Panc1 (cell line): ENCODE measurements around the gene C19orf33. TPM values are rescaled to one million over a fixed set of nuclear protein-coding genes. Genes with fewer than 3 reads are reported as not detected.

Experiments used
- ATAC-seq: fragments of 200-7000 bp; cut with Tn5 transposase; 2 replicates; pipeline ENCODE4 v1.9.1; 2020; ENCODE audit warnings: mild to moderate bottlenecking, moderate library complexity
- BruUV-seq: library from RNA; stranded (reverse); fragments of 400-500 nt; replicated peaks from 2 replicates; lab custom pipeline; 2021; lab: Mats Ljungman, UMichigan
- CTCF ChIA-PET: fragments of 300-600 bp; sonication (Branson Sonifier 250); formaldehyde crosslinking; loops from one replicate; lab custom pipeline; 2022; ENCODE audit warnings: antibody characterized with exemption; lab: Charles Lee
- POLR2A ChIA-PET: fragments of 300-600 bp; sonication (Branson Sonifier 250); formaldehyde crosslinking; loops from one replicate; lab custom pipeline; 2022; ENCODE audit warnings: antibody characterized with exemption; lab: Charles Lee
- DNase-seq: peaks from one replicate; pipeline ENCODE4 v3.0.0-alpha.2; 2010; ENCODE audit warnings: low read depth, low spot score
- H3K27ac ChIP-seq: 2 replicates; pipeline ENCODE4 v1.5.1; 2011; ENCODE audit warnings: mild to moderate bottlenecking, low read length, inconsistent platforms
- H3K27me3 ChIP-seq: fragments of 200-500 bp; sonication (Bioruptor generic); 2 replicates; pipeline ENCODE4 v1.6.0; 2014; ENCODE audit warnings: low read length, inconsistent platforms; ENCODE audit not compliant: control insufficient read depth, insufficient read depth
- H3K36me3 ChIP-seq: fragments of 200-500 bp; sonication (Bioruptor generic); 2 replicates; pipeline ENCODE4 v1.5.1; 2014; ENCODE audit warnings: inconsistent platforms, mild to moderate bottlenecking, low read length, moderate library complexity; ENCODE audit not compliant: control insufficient read depth, insufficient read depth
- H3K4me1 ChIP-seq: 2 replicates; pipeline ENCODE4 v1.5.1; 2011; ENCODE audit warnings: inconsistent platforms, mild to moderate bottlenecking, low read length, moderate library complexity; ENCODE audit not compliant: control insufficient read depth, insufficient read depth
- H3K4me3 ChIP-seq, 2 experiments: 2 replicates each; pipeline ENCODE4 v1.5.1; 2011 to 2012; ENCODE audit warnings: low read depth in 2 of 2, low read length in 2 of 2, mild to moderate bottlenecking in 2 of 2, inconsistent platforms in 1 of 2, moderate library complexity in 1 of 2
- H3K9me3 ChIP-seq: fragments of 200-500 bp; sonication (Bioruptor generic); 2 replicates; pipeline ENCODE4 v1.5.1; 2014; ENCODE audit warnings: low read depth, mild to moderate bottlenecking, inconsistent platforms, low read length, moderate library complexity; ENCODE audit not compliant: control insufficient read depth, insufficient read depth
- POLR2AphosphoS5 ChIP-seq: IDR thresholded peaks from 2 replicates; pipeline ENCODE4 v1.6.1; 2012; ENCODE audit warnings: mild to moderate bottlenecking, low read depth, low read length, moderate library complexity
- SIN3A ChIP-seq: IDR thresholded peaks from 2 replicates; pipeline ENCODE4 v1.6.1; 2012; ENCODE audit warnings: low read depth, mild to moderate bottlenecking, low read length, moderate library complexity, borderline replicate concordance; ENCODE audit not compliant: insufficient read depth
- TCF7L2 ChIP-seq: IDR thresholded peaks from 2 replicates; pipeline ENCODE4 v1.6.1; 2011; ENCODE audit warnings: mild to moderate bottlenecking, low read depth, low read length, inconsistent platforms
- in situ Hi-C: cut with HindIII; loops from 2 replicates; pipeline ENCODE4 v1.10.0; 2016; ENCODE audit warnings: low sequenced_read_pairs, low pct_unique_long_range_greater_than_20kb
- intact Hi-C: fragments of 100-400 bp; cut with micrococcal nuclease; formaldehyde crosslinking; loops from one replicate; pipeline ENCODE4 v1.10.0; 2022; ENCODE audit not compliant: unreplicated experiment
- total RNA-seq: library from RNA; stranded (reverse); gene quantifications from one replicate; pipeline ENCODE4 v1.2.1, GENCODE V29; 2021; ENCODE audit not compliant: unreplicated experiment
- TF ChIP-seq, protein P1 (sequence below), 2 experiments: IDR thresholded peaks; 2 replicates each; pipeline ENCODE4 v1.6.1; 2011 to 2012; ENCODE audit warnings: low read depth in 2 of 2, control low read depth in 1 of 2, low read length in 1 of 2, mild to moderate bottlenecking in 1 of 2, moderate library complexity in 1 of 2; ENCODE audit not compliant: insufficient read depth in 1 of 2
- TF ChIP-seq, protein P2 (sequence below): fragments of 450-650 bp; IDR thresholded peaks from 2 replicates; pipeline ENCODE4 v1.5.1; 2017; ENCODE audit warnings: mild to moderate bottlenecking

The C19orf33 gene
- total RNA-seq, 1 experiment from 2014 or later = 201 TPM

DNA sequence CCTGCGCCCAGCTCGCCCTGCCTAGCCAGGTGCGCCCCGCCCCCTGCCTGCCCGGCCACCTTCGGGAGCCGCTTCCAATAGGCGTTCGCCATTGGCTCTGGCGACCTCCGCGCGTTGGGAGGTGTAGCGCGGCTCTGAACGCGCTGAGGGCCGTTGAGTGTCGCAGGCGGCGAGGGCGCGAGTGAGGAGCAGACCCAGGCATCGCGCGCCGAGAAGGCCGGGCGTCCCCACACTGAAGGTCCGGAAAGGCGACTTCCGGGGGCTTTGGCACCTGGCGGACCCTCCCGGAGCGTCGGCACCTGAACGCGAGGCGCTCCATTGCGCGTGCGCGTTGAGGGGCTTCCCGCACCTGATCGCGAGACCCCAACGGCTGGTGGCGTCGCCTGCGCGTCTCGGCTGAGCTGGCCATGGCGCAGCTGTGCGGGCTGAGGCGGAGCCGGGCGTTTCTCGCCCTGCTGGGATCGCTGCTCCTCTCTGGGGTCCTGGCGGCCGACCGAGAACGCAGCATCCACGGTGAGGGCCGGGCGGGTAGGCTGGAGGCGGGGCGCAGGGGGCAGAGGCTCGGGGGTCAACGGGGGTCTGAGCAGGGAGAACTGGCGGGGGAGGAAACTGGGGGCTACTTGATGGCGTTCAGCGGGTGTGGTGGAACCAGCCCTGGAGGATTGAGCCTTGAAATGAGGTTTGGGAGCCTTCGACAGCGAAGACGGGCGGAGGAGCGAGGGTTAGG, 39.4 kb upstream of the C19orf33 start, which contains the start of gene SPINT2:
Gene SPINT2, plus strand, starts transcription at position 88 of the 727 bp plus-strand sequence. Its CDS starts 320 bp downstream, at position 408.
- TF ChIP-seq SIN3A (no peak), TCF7L2 (no peak), POLR2AphosphoS5 (peak; percentile 42; the same call in 1 of the 2 replicates)
- TF ChIP-seq, protein P1, sequence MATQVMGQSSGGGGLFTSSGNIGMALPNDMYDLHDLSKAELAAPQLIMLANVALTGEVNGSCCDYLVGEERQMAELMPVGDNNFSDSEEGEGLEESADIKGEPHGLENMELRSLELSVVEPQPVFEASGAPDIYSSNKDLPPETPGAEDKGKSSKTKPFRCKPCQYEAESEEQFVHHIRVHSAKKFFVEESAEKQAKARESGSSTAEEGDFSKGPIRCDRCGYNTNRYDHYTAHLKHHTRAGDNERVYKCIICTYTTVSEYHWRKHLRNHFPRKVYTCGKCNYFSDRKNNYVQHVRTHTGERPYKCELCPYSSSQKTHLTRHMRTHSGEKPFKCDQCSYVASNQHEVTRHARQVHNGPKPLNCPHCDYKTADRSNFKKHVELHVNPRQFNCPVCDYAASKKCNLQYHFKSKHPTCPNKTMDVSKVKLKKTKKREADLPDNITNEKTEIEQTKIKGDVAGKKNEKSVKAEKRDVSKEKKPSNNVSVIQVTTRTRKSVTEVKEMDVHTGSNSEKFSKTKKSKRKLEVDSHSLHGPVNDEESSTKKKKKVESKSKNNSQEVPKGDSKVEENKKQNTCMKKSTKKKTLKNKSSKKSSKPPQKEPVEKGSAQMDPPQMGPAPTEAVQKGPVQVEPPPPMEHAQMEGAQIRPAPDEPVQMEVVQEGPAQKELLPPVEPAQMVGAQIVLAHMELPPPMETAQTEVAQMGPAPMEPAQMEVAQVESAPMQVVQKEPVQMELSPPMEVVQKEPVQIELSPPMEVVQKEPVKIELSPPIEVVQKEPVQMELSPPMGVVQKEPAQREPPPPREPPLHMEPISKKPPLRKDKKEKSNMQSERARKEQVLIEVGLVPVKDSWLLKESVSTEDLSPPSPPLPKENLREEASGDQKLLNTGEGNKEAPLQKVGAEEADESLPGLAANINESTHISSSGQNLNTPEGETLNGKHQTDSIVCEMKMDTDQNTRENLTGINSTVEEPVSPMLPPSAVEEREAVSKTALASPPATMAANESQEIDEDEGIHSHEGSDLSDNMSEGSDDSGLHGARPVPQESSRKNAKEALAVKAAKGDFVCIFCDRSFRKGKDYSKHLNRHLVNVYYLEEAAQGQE (IDR thresholded peaks at IDR 0.05; ENCODE audit: insufficient read depth in 1 of 2, low read depth in 2 of 2, low read length in 1 of 2) = no peak
- TF ChIP-seq, protein P2, sequence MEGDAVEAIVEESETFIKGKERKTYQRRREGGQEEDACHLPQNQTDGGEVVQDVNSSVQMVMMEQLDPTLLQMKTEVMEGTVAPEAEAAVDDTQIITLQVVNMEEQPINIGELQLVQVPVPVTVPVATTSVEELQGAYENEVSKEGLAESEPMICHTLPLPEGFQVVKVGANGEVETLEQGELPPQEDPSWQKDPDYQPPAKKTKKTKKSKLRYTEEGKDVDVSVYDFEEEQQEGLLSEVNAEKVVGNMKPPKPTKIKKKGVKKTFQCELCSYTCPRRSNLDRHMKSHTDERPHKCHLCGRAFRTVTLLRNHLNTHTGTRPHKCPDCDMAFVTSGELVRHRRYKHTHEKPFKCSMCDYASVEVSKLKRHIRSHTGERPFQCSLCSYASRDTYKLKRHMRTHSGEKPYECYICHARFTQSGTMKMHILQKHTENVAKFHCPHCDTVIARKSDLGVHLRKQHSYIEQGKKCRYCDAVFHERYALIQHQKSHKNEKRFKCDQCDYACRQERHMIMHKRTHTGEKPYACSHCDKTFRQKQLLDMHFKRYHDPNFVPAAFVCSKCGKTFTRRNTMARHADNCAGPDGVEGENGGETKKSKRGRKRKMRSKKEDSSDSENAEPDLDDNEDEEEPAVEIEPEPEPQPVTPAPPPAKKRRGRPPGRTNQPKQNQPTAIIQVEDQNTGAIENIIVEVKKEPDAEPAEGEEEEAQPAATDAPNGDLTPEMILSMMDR = no peak
- intact Hi-C loops = no loop called here
- Histone ChIP-seq H3K36me3 (no peaks in the 10 kb centered on the region), H3K9me3 (no peaks in the 10 kb centered on the region), H3K4me1 (peaks cover 39% of the 10 kb centered on the region), H3K4me3 (peak within 1 kb of the TSS; percentile 65 to 97), H3K27me3 (no peaks in the 10 kb centered on the region), H3K27ac (peak within 1 kb of the TSS; percentile 99)
- no TSS peak for BruUV-seq
- CTCF ChIA-PET = interaction anchor here (1.0 kb wide), 1 partner anchor 34 kb away, joined by 3 read pairs; no protein-coding TSS in a partner anchor
- in situ Hi-C loops = no loop called here
- ATAC-seq (peak; percentile 30), DNase-seq (no peak)
- POLR2A ChIA-PET = interaction anchor here (0.6 kb wide), 1 partner anchor 18 kb away, joined by 3 read pairs; no protein-coding TSS in a partner anchor

GRCh38 chr19:38265213-38265861, 38.7 kb upstream of the C19orf33 start:
- ChIA-PET CTCF (interaction anchor here (0.6 to 1.0 kb wide), 2 partner anchors 28 to 33 kb away, joined by 3 to 6 read pairs; no protein-coding TSS in a partner anchor), POLR2A (interaction anchor here (0.6 to 0.7 kb wide), 3 partner anchors 8 to 212 kb away, joined by 3 to 7 read pairs (median 7); no protein-coding TSS in a partner anchor)
- ATAC-seq (peak; percentile 37), DNase-seq (no peak)
- peak overlapping the region; percentile 65 to 97 for H3K4me3 ChIP-seq
- no peaks in the 10 kb centered on the region for H3K27me3 ChIP-seq
- H3K4me1 ChIP-seq = peaks cover 46% of the 10 kb centered on the region
- intact Hi-C loops (no loop called here), in situ Hi-C loops (no loop called here)
- TF ChIP-seq, protein P2 = no peak
- TF ChIP-seq, protein P1 (IDR thresholded peaks at IDR 0.05; ENCODE audit: insufficient read depth in 1 of 2, low read depth in 2 of 2, low read length in 1 of 2) = no peak
- 0 out of 2 replicates have a peak, but pooled peaks have one; percentile 18 for TF ChIP-seq SIN3A
- TF ChIP-seq TCF7L2 = no peak
- TF ChIP-seq POLR2AphosphoS5 = no peak
- H3K27ac ChIP-seq = peak overlapping the region; percentile 99
- no peaks in the 10 kb centered on the region for H3K36me3 ChIP-seq
- no peaks in the 10 kb centered on the region for H3K9me3 ChIP-seq
- BruUV-seq = TSS peak; percentile 87
